ENCODE measurements around the gene EFCAB11. TPM values are rescaled to one million over a fixed set of nuclear protein-coding genes. Genes with fewer than 3 reads are reported as not detected.

The EFCAB11 gene
- total RNA-seq, 1 experiment from 2014 or later, result 18.1 TPM

GRCh38 chr14:89746135-89746534 is 208.4 kb downstream of the EFCAB11 start:
- no peak for DNase-seq (ENCODE audit: low read depth, low spot score)
- no peaks in the 10 kb centered on the region for H3K27me3 ChIP-seq (ENCODE audit: insufficient read depth, low read length)
- H3K9me2 ChIP-seq (ENCODE audit: insufficient read depth), result no peaks in the 10 kb centered on the region
- no peaks in the 10 kb centered on the region for H3K36me3 ChIP-seq (ENCODE audit: control insufficient read depth in 1 of 2, insufficient read depth in 2 of 2, low read length in 2 of 2)
- TF ChIP-seq POLR2AphosphoS5 (IDR thresholded peaks at IDR 0.05; ENCODE audit: low read depth, low read length), result no peak
- no peak for TF ChIP-seq POLR2A (IDR thresholded peaks at IDR 0.05; ENCODE audit: borderline replicate concordance, extremely low read depth, insufficient read depth, insufficient read length)
- no peak for TF ChIP-seq MAX (IDR thresholded peaks at IDR 0.05)
- TF ChIP-seq ZBTB33 (IDR thresholded peaks at IDR 0.05; ENCODE audit: extremely low read depth, insufficient replicate concordance, low read length), result no peak
- TF ChIP-seq JUND (IDR thresholded peaks at IDR 0.05), result no peak
- no peak for TF ChIP-seq EZH2 (IDR thresholded peaks at IDR 0.05)
- no peak for TF ChIP-seq SRF (IDR thresholded peaks at IDR 0.05; ENCODE audit: low read depth)
- TF ChIP-seq TCF7L2 (IDR thresholded peaks at IDR 0.05; ENCODE audit: borderline replicate concordance, extremely low read depth, insufficient read depth, insufficient read length), result no peak
- TF ChIP-seq REST (IDR thresholded peaks at IDR 0.05; ENCODE audit: low read depth), result no peak
- no peak for TF ChIP-seq CEBPB (IDR thresholded peaks at IDR 0.05; ENCODE audit: low read depth)
- TF ChIP-seq YY1 (IDR thresholded peaks at IDR 0.05; ENCODE audit: extremely low read depth, insufficient replicate concordance, low read depth, low read length), result no peak
- no peak for TF ChIP-seq RAD21 (IDR thresholded peaks at IDR 0.05; ENCODE audit: low read depth)
- no peak for TF ChIP-seq ELF1 (IDR thresholded peaks at IDR 0.05; ENCODE audit: borderline replicate concordance, low read depth)
- no peak for TF ChIP-seq EZH2phosphoT487 (IDR thresholded peaks at IDR 0.05; ENCODE audit: borderline replicate concordance)
- no peak for TF ChIP-seq ZFX (IDR thresholded peaks at IDR 0.05)
- H3K4me1 ChIP-seq (ENCODE audit: control insufficient read depth in 1 of 2, insufficient read depth in 2 of 2, low read length in 2 of 2), result no peaks in the 10 kb centered on the region
- H3K9ac ChIP-seq (ENCODE audit: low read length), result no peak overlapping the region
- no peaks in the 10 kb centered on the region for H3K79me2 ChIP-seq (ENCODE audit: insufficient read depth, low read length)
- no peaks in the 10 kb centered on the region for H4K20me1 ChIP-seq (ENCODE audit: insufficient read depth)
- intact Hi-C loops (cut with micrococcal nuclease), result no loop called here
- ChIA-PET RAD21 (ENCODE audit: low non-redundant PET in 1 of 2, low total read pairs in 2 of 2, uncharacterized antibody in 2 of 2, unreplicated experiment in 2 of 2) (no interaction called here), POLR2A (no interaction called here), CTCF (no interaction called here)
- H3K9me3 ChIP-seq (ENCODE audit: control insufficient read depth in 1 of 2, insufficient read depth in 1 of 2, low read depth in 1 of 2, low read length in 2 of 2), result no peaks in the 10 kb centered on the region; a peak in 1 of 4 replicates
- ATAC-seq, result no peak
- no TSS peak for BruUV-seq (replicated peaks)
- H3K4me3 ChIP-seq (replicated peaks in 1 of 2; ENCODE audit: low read depth in 1 of 2, low read length in 2 of 2), result no peak overlapping the region
- no peak overlapping the region for H2AFZ ChIP-seq (ENCODE audit: low read depth, low read length, poor library complexity, severe bottlenecking)
- no peak overlapping the region for H3K4me2 ChIP-seq (ENCODE audit: low read length)
- no peak overlapping the region for H3K27ac ChIP-seq (ENCODE audit: low read depth, low read length)
